Breast epithelium (tissue), 3 donors: ENCODE results near the gene PDE7B.

Source experiments
- CTCF ChIP-seq, 3 donors: fragments of 450-650 bp; IDR thresholded peaks; one replicate each; pipeline ENCODE4 v1.5.1; 2016 to 2017; ENCODE audit warnings: antibody characterized with exemption in 3 of 3, mild to moderate bottlenecking in 3 of 3, moderate library complexity in 3 of 3
- POLR2A ChIP-seq: fragments of 450-650 bp; IDR thresholded peaks from one replicate; pipeline ENCODE4 v1.6.1; 2016; ENCODE audit warnings: antibody characterized with exemption, mild to moderate bottlenecking, moderate library complexity
- POLR2AphosphoS5 ChIP-seq, 3 donors: sonication (generic); formaldehyde crosslinking; IDR thresholded peaks; one replicate each; pipeline ENCODE4 v1.6.1; 2017; ENCODE audit warnings: antibody characterized with exemption in 3 of 3

- TF ChIP-seq CTCF (IDR thresholded peaks at IDR 0.05) (no peak), POLR2A (no peak), POLR2AphosphoS5 (IDR thresholded peaks at IDR 0.05) (no peak)
Observed at GRCh38 chr6:136166815-136167214, 315.3 kb downstream of the PDE7B start.
